ENCODE measurements around the gene PTPRN2. TPM values are rescaled to one million over a fixed set of nuclear protein-coding genes. Genes with fewer than 3 reads are reported as not detected.

PTPRN2 gene
- total RNA-seq, 1 experiment from 2014 or later = 2.1 TPM

DNA sequence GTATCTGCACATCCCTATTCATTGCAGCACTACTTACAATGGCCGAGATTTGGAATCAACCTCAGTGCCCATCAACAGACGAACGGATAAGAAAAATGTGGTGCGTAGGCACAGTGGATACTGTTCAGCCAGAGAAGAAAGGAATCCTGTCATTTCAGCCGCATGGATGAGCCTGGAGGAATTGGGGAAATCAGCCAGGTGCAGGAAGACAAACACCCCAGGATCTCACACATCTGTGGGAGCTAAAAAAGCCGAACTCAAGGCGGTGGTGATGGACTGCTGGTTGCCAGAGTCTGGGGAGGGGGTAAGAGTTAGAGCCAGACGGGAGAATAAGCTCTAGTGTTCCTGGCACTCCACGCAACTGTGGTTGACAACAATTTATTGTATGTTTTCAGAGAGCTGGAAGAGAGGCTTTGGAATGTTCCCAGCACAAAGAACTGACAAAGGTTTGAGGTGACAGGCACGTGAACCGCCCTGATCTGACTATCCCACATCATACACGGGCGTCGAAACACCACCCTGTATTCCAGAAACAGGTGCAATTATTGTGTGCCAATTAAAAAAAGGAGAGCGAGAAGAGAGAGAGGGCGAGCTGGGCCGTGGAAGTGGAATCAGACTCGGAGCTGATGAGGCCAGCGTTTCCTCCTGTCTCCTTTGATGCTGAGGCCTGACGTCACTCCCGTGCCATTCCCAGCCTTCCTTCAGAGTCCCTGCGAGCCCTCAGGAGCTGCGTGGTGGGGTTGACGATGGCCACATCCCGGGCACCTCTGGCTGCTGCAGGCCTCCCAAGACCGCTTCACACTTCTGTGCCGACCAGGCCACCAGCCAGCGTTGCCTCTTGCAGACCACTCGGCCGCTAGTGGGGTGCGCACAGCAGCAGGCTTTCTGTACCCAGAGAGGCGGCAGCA is 1061.4 kb downstream of the PTPRN2 start:
- no peaks in the 10 kb centered on the region for H3K79me2 ChIP-seq (ENCODE audit: insufficient read depth, low read length)
- no peaks in the 10 kb centered on the region for H3K9me3 ChIP-seq (ENCODE audit: control insufficient read depth in 1 of 2, insufficient read depth in 1 of 2, low read depth in 1 of 2, low read length in 2 of 2)
- no peak overlapping the region for H3K4me3 ChIP-seq (replicated peaks in 1 of 2; ENCODE audit: low read depth in 1 of 2, low read length in 2 of 2)
- intact Hi-C loops (cut with micrococcal nuclease) = no loop called here
- no peaks in the 10 kb centered on the region for H3K36me3 ChIP-seq (ENCODE audit: control insufficient read depth in 1 of 2, insufficient read depth in 2 of 2, low read length in 2 of 2)
- DNase-seq (ENCODE audit: low read depth, low spot score) = no peak
- no TSS peak for BruUV-seq (replicated peaks)
- H4K20me1 ChIP-seq (ENCODE audit: insufficient read depth) = no peaks in the 10 kb centered on the region
- TF ChIP-seq REST (IDR thresholded peaks at IDR 0.05; ENCODE audit: low read depth) (no peak), CTCF (IDR thresholded peaks at IDR 0.05 in 2 of 3, conservative IDR thresholded peaks at IDR 0.05 in 1 of 3; ENCODE audit: borderline replicate concordance in 1 of 3, insufficient read depth in 1 of 3, low read depth in 2 of 3, low read length in 2 of 3) (no peak), ELF1 (IDR thresholded peaks at IDR 0.05; ENCODE audit: borderline replicate concordance, low read depth) (no peak), SRF (IDR thresholded peaks at IDR 0.05; ENCODE audit: low read depth) (no peak), JUND (IDR thresholded peaks at IDR 0.05) (no peak), EZH2phosphoT487 (IDR thresholded peaks at IDR 0.05; ENCODE audit: borderline replicate concordance) (no peak), CBX3 (IDR thresholded peaks at IDR 0.05; ENCODE audit: low read depth) (no peak)
- no peak overlapping the region for H3K9ac ChIP-seq (ENCODE audit: low read length)
- no peak overlapping the region for H2AFZ ChIP-seq (ENCODE audit: low read depth, low read length, poor library complexity, severe bottlenecking)
- ChIA-PET RAD21 (ENCODE audit: low non-redundant PET in 1 of 2, low total read pairs in 2 of 2, uncharacterized antibody in 2 of 2, unreplicated experiment in 2 of 2) (no interaction called here), POLR2A (no interaction called here), CTCF (no interaction called here)
- H3K4me1 ChIP-seq (ENCODE audit: control insufficient read depth in 1 of 2, insufficient read depth in 2 of 2, low read length in 2 of 2) = peaks cover 10 to 13% of the 10 kb centered on the region in 2 experiments; a peak in 3 of 4 replicates
- no peak overlapping the region for H3K4me2 ChIP-seq (ENCODE audit: low read length)
- H3K9me2 ChIP-seq (ENCODE audit: insufficient read depth) = no peaks in the 10 kb centered on the region
- no peak overlapping the region for H3K27ac ChIP-seq (ENCODE audit: low read depth, low read length)
- no peak for ATAC-seq
- no peaks in the 10 kb centered on the region for H3K27me3 ChIP-seq (ENCODE audit: insufficient read depth, low read length)
